HG02938 (cell line): ENCODE measurements around the gene NSG1.
"Not testable (repeated sequence)": the region's sequence is repeated elsewhere in the genome, so short reads cannot be mapped to it uniquely, and the experiment has no call there.

Experiments used
- ATAC-seq: cut with Tn5 transposase; IDR thresholded peaks from one replicate; pipeline ENCODE4 v1.9.1; 2021; ENCODE audit warnings: mild to moderate bottlenecking, moderate library complexity; ENCODE audit not compliant: unreplicated experiment

Gene NSG1

DNA sequence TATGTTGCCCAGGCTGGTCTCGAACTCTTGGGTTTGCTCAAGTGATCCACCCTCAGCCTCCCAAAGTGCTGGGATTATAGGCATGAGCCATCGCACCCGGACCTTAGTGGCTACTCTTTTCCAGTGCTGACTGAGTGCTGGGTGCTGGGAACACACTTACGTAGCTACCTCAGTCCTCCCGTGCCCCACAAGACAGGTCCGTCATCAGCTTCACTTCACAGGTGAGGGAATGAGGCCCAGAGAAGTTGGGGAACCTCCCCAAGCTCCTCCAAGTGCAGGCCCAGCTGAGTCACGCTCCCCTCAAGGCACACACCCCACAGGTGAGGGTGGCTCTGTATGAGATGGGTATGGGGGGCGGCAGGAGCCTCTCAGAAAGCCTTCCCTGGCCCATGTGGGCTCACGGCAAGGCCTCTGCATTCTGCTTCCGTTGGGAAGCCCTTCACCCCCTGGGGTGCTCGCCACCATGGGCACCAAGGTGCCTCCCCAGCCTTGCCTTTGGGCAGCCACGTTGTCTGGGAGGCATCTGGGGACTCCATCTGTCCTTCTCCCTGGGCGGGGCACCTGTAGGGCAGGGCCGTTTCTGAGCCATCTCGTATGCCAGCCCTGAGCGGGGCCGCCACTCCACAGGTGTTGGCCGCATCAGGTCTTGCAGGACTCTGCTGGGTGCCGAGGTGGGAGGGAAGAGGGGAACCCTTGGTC, 28.4 kb downstream of the NSG1 start:
- ATAC-seq, result no peak

GRCh38 chr4:4415806-4416805, 29.2 kb downstream of the NSG1 start:
- no peak for ATAC-seq

DNA sequence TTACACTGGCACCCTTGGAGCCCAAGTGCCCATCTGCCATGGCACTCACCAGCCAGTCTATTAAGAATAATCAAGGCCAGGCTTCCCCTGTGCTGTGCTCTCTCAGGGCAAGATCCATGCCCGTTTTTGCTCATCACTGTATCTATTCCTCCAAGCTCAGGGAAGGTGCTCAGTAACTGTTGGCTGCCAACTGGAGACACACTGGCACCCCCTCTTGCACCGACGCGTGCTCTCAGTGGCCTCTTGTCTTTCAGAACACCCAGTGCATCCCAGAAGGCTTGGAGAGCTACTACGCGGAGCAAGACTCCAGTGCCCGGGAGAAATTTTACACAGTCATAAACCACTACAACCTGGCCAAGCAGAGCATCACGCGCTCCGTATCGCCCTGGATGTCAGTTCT, 30.1 kb downstream of the NSG1 start:
- ATAC-seq, result no peak

- no peak for ATAC-seq
These were observed 31.0 kb downstream of the NSG1 start for GRCh38 chr4:4417886-4418285.

DNA sequence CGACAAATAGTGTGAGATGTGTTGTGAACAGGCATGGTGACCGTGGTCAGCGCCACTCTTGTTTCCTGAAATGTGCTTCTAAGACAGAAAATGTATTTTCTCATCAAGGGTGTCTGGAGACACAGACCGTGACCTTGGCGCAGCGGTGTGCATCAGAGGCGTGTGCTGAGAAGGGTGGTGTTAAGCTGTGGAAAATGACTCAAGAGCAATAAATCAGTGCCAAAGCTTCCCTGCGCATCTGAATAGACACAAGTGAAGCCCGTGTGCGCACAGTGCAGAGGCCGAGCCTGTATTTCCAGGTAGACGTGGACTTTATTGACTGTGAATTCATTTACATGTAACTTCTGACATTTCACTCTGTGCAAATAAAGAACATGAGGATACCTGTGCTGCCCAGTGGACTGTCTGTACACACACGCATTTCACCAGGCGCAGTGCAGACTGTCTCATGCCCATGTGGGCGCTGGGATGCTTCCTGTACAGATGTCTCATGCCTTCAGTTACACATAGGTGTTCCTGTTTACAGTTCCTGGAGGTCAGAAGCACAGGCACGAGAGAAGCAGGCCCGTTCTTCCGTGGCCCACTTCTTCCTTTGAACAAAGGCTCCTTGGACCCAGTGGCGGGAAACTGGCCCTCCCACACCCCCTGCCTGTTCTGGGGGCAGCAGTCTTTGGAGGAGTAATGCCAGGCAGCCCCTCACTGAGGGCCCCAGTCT, 31.9 kb downstream of the NSG1 start:
- no peak for ATAC-seq

DNA sequence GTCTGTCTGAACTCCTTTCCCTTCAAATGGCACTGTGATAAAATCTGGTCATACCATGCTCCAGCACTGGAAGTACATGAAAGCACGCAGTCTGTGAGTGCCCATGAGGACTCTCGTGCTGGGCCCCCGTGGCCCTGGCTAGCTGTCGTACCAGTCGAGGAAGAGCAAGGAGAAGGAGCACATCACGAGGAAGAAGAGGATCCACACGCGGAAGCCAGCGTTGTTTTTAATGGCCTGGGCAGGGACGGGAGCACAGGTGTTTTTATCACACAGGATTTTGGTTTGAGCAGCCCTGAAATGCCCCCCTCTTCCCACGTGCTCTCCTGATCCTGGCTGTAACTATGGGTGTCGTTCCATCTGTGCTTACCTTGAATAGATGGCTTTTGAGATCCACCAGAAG, 33.0 kb downstream of the NSG1 start:
- ATAC-seq, result no peak

DNA sequence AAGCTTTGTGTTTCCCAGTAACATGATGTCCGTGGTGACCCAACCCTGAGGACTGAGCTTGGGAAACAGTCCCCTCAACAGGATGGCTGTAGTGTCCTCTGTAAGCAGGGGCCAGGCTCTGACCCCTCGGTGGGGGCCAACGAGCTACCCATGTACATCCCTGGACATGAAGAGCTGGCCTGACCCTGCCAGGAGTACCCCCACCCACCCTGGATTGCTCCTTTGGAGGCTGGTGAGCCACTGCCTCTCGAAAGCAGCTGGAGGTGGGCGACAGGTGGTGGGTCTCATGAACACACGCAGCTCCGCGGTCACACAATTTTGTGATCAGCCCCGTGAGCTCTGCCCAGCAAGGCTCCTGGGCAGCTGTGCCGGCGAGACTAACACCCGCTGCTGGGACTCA, 33.5 kb downstream of the NSG1 start:
- ATAC-seq, result no peak

- no peak for ATAC-seq
These were observed 34.5 kb downstream of the NSG1 start for GRCh38 chr4:4421356-4421755.

GRCh38 chr4:4422117-4422516, 35.2 kb downstream of the NSG1 start:
- ATAC-seq, result not testable (repeated sequence)

GRCh38 chr4:4422856-4423499, 36.1 kb downstream of the NSG1 start:
- ATAC-seq, result no peak

DNA sequence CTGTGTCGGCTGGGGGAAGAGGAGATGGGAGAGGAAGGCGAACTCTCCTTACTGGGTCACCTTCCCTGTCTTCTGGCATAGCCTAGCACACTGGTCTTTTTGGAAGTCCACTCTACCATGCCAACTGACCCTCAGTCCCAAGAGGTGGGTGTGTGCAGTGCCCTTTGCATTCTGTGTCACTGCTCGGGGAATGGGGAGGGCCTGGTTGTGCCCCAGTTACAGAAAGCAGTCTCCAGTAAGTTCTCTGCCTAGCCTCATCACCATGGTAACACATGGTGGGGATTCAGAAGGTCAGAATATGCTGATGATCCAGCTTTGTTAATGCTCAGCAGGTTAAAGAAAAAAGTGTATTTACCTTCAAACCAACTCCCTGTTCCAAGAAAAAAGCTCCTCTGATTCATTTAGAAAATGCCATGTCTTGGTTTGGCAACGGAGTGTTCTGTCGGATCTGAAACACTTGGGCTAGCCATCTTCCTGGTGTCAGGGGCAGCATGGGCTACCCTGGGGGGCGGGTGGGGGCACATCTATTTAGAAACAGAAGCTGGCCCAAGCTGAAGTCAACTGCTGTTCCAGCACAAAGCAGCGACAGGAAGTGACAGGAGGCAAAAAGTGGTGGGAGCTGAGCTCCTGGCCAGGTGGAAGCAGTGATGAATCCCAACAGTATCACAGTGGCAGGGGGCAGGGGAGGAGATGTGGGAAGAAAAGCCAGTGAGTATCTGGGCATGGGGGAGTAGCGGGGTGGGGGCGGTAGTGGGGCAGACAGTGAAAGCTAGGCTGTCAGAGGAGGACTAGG, 37.0 kb downstream of the NSG1 start:
- no peak for ATAC-seq

- no peak for ATAC-seq
These were observed 37.7 kb downstream of the NSG1 start for GRCh38 chr4:4424499-4425115.

DNA sequence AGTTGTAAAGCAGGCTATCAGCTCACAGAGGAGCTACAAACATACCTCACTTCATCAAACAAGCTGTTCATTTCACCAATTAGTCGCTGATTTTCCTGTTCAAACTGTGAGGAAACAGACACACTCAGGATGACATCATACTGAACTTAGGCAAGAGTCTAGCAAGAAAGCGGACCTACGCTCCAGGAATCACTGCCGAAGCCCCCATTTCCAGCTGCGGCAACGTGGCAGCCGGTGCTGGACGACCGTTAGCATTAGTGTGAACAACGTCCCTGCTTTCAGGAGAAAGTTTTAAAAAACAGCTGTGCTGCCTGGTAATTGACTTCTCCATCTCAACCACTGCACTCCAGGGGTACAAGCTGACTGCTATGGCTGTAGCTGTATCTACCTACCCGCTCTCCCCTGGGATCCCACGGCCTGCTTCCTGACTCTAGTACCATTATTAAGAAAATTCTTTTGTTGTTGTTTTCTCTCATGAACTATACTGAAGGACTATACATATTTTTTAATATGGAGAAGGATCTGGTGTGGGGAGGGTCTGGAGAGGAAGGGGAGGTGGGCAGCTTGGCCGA, 38.3 kb downstream of the NSG1 start:
- ATAC-seq, result no peak

GRCh38 chr4:4425696-4426095, 38.8 kb downstream of the NSG1 start:
- ATAC-seq, result no peak

GRCh38 chr4:4426511-4427120, 39.7 kb downstream of the NSG1 start:
- ATAC-seq, result no peak

GRCh38 chr4:4427121-4427870, 40.4 kb downstream of the NSG1 start:
- ATAC-seq, result no peak

DNA sequence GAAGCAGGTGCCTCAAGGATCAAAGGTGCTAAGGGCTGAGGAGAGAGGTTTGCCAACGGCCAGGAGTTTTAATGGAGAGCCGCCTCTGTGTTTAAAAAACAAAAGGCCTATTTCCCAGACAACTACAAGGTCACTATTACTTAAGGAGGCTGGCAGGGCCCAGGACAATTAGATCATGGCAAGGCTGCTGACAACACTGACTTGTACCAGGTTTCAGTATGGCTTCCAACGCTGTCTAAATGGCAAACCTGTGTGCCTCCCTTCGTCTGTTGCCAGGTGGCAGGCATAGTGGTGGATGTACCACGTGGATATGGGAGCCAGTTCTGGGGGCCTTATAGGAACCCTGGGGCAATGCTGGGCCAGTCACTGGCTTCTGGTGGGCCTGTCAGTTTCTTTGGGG, 41.0 kb downstream of the NSG1 start:
- ATAC-seq, result no peak
